ACC112 (cell line): Measurements from ENCODE around the gene ST6GAL1.
"Not testable (repeated sequence)": the region's sequence is repeated elsewhere in the genome, so short reads cannot be mapped to it uniquely, and the experiment has no call there.

ENCODE experiments used
- H2AFZ ChIP-seq: fragments of 200-600 bp; sonication (generic); one replicate; pipeline ENCODE4 v1.6.0; 2017; ENCODE audit warnings: antibody characterized with exemption, low read length; ENCODE audit not compliant: unreplicated experiment
- H3K27ac ChIP-seq: fragments of 200-600 bp; sonication (generic); 2 replicates; pipeline ENCODE4 v1.5.1; 2014; ENCODE audit warnings: low read depth, mild to moderate bottlenecking, antibody characterized with exemption, low read length, moderate library complexity
- H3K27me3 ChIP-seq: fragments of 200-600 bp; sonication (generic); 2 replicates; pipeline ENCODE4 v1.6.1; 2014; ENCODE audit warnings: mild to moderate bottlenecking, antibody characterized with exemption, low read length, moderate library complexity, mixed read lengths; ENCODE audit not compliant: insufficient read depth
- H3K36me3 ChIP-seq: fragments of 200-600 bp; sonication (generic); 2 replicates; pipeline ENCODE4 v1.6.1; 2016; ENCODE audit warnings: mild to moderate bottlenecking, antibody characterized with exemption, low read length, moderate library complexity, mixed read lengths; ENCODE audit not compliant: insufficient read depth
- H3K4me1 ChIP-seq: fragments of 200-600 bp; sonication (generic); one replicate; pipeline ENCODE4 v1.6.1; 2016; ENCODE audit warnings: low read length, mixed read lengths; ENCODE audit not compliant: insufficient read depth, unreplicated experiment, control insufficient read depth
- H3K4me3 ChIP-seq: fragments of 200-600 bp; sonication (generic); 2 replicates; pipeline ENCODE4 v1.5.1; 2014; ENCODE audit warnings: mild to moderate bottlenecking, low read depth, low read length
- H3K79me2 ChIP-seq: fragments of 200-600 bp; sonication (generic); one replicate; pipeline ENCODE4 v1.6.0; 2016; ENCODE audit warnings: low read length; ENCODE audit not compliant: control insufficient read depth, unreplicated experiment, insufficient read depth

ST6GAL1 gene

DNA sequence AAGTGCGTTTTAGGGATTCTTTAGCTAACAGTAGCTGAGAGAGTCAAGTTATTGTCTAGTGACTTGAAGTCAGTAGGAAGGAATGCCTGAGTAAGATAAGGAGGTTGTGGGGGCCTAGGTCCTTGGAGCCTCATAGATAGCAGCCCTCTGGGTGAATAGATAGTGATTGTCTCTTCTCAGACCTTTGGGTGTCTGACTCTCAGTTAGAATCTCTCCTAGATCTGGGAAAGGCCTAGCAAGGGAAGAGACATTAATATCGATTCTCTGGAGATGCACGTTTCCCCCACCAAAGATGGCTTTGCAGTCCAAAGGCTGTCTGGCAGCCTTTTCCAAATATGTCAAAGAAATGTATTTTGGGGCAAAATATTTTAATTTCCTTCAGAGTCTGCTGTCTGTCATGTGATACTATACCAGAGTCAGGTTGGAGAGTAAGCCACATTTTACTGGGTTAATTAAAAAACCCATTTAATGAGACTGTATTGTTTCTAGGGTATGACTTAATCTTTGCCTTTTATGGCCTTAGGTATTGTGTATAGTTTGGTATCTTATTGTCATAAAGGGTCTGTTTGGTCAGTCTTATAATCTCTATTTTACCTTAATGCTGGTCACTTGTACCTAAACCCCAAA lies 92.2 kb downstream of the ST6GAL1 start:
- Histone ChIP-seq H3K27ac (no peak overlapping the region), H3K27me3 (no peaks in the 10 kb centered on the region), H3K36me3 (no peaks in the 10 kb centered on the region), H2AFZ (no peak overlapping the region), H3K79me2 (no peaks in the 10 kb centered on the region), H3K4me3 (no peak overlapping the region), H3K4me1 (no peaks in the 10 kb centered on the region)

- not testable (repeated sequence) for H3K27ac ChIP-seq, H3K36me3 ChIP-seq, H3K79me2 ChIP-seq, H3K4me3 ChIP-seq, H2AFZ ChIP-seq, H3K4me1 ChIP-seq, H3K27me3 ChIP-seq
These were observed 93.0 kb downstream of the ST6GAL1 start for GRCh38 chr3:187023340-187023739.

- H3K27ac ChIP-seq, result no peak overlapping the region
- no peaks in the 10 kb centered on the region for H3K27me3 ChIP-seq
- H3K4me1 ChIP-seq, result no peaks in the 10 kb centered on the region
- H3K79me2 ChIP-seq, result no peaks in the 10 kb centered on the region
- H3K36me3 ChIP-seq, result no peaks in the 10 kb centered on the region
- no peak overlapping the region for H3K4me3 ChIP-seq
- H2AFZ ChIP-seq, result no peak overlapping the region
These were observed 94.4 kb downstream of the ST6GAL1 start for GRCh38 chr3:187024536-187025226.

GRCh38 chr3:187025254-187025655 lies 94.9 kb downstream of the ST6GAL1 start:
- no peaks in the 10 kb centered on the region for H3K27me3 ChIP-seq
- H3K36me3 ChIP-seq, result no peaks in the 10 kb centered on the region
- no peaks in the 10 kb centered on the region for H3K79me2 ChIP-seq
- H3K27ac ChIP-seq, result no peak overlapping the region
- H2AFZ ChIP-seq, result no peak overlapping the region
- no peaks in the 10 kb centered on the region for H3K4me1 ChIP-seq
- no peak overlapping the region for H3K4me3 ChIP-seq

DNA sequence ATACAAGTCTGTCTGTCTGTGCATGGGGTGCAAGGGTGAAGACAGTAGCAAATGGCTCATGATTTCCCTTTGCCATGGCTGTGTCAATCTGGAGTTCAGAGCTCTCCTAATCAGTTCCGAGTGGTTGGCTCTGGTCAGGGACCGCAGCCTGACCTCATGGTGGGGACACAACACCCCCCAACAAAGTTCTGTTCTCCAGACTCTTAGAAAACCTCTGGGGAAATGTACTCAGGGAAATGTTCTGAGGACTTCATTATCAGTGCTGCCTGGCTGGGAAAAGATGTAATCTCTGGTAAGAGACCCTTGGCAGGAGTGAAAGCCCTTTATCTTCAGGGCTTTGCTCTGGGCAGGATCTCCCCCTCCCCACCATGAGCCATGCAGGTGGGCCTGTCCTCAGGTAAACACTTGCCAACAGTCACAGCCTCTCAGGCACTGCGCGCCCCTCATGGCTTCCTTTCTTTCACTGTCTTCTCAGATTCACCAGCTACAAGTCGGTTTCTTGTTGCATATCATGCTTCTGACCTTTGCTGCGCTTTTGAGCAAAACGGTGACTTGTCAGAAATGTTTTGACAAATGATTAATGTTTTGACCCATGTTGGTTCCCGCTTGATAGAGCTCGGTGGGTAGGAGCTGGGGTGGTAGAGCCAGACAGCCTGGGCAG lies 95.5 kb downstream of the ST6GAL1 start:
- no peak overlapping the region for H3K27ac ChIP-seq
- no peak overlapping the region for H3K4me3 ChIP-seq
- no peak overlapping the region for H2AFZ ChIP-seq
- no peaks in the 10 kb centered on the region for H3K36me3 ChIP-seq
- H3K27me3 ChIP-seq, result no peaks in the 10 kb centered on the region
- no peaks in the 10 kb centered on the region for H3K4me1 ChIP-seq
- no peaks in the 10 kb centered on the region for H3K79me2 ChIP-seq

DNA sequence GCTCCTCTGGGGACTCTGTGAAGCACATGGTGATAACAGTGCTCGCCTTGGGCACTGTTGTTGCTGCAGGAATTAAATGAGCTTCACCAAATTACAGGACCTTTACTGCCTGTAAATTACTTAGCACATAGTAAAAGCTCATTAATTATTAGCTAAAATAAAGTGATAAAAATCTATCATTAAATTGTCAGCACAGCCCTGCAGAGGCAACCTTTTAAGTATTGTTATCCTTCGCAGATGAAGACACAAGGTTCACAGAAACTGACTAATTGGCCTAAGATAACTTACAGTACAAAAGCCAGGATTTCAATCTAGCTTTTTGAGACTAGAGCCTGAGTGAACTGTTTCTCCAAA lies 96.0 kb downstream of the ST6GAL1 start:
- Histone ChIP-seq H2AFZ (no peak overlapping the region), H3K4me1 (no peaks in the 10 kb centered on the region), H3K4me3 (no peak overlapping the region), H3K27me3 (no peaks in the 10 kb centered on the region), H3K27ac (no peak overlapping the region), H3K79me2 (no peaks in the 10 kb centered on the region), H3K36me3 (no peaks in the 10 kb centered on the region)

GRCh38 chr3:187027531-187028278 lies 97.4 kb downstream of the ST6GAL1 start:
- no peaks in the 10 kb centered on the region for H3K27me3 ChIP-seq
- H3K4me1 ChIP-seq, result no peaks in the 10 kb centered on the region
- H2AFZ ChIP-seq, result no peak overlapping the region
- H3K36me3 ChIP-seq, result no peaks in the 10 kb centered on the region
- H3K79me2 ChIP-seq, result no peaks in the 10 kb centered on the region
- no peak overlapping the region for H3K4me3 ChIP-seq
- no peak overlapping the region for H3K27ac ChIP-seq

DNA sequence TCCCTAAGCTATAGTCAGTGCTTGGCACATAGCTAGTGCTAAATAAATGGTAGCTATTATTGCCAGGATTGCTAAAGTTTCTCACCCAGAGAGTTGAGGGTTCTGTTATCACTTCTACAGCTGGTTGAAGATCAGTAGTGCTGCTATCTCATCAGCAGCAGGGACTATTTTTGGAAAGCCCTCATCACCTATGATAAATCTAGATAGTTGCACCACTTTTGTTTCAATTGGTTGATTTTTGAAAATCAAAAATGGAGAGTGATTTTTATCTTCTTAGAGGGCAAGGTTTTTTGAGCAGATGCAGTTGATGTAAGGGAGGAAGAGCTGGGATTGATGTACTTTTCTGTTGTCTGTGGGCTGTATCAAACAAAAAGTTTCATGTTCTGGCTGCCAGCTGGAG lies 101.6 kb downstream of the ST6GAL1 start:
- no peaks in the 10 kb centered on the region for H3K36me3 ChIP-seq
- no peaks in the 10 kb centered on the region for H3K79me2 ChIP-seq
- no peak overlapping the region for H3K4me3 ChIP-seq
- no peaks in the 10 kb centered on the region for H3K4me1 ChIP-seq
- no peak overlapping the region for H3K27ac ChIP-seq
- no peak overlapping the region for H2AFZ ChIP-seq
- H3K27me3 ChIP-seq, result 0 out of 2 replicates have a peak, but pooled peaks cover 4% of the 10 kb centered on the region

GRCh38 chr3:187036394-187036793 lies 106.1 kb downstream of the ST6GAL1 start:
- no peak overlapping the region for H3K4me3 ChIP-seq
- no peak overlapping the region for H2AFZ ChIP-seq
- no peaks in the 10 kb centered on the region for H3K36me3 ChIP-seq
- H3K79me2 ChIP-seq, result no peaks in the 10 kb centered on the region
- 0 out of 2 replicates have a peak, but pooled peaks cover 4% of the 10 kb centered on the region for H3K27me3 ChIP-seq
- H3K27ac ChIP-seq, result no peak overlapping the region
- no peaks in the 10 kb centered on the region for H3K4me1 ChIP-seq

GRCh38 chr3:187039100-187039722 lies 108.9 kb downstream of the ST6GAL1 start:
- no peak overlapping the region for H3K27ac ChIP-seq
- H2AFZ ChIP-seq, result no peak overlapping the region
- H3K36me3 ChIP-seq, result no peaks in the 10 kb centered on the region
- H3K79me2 ChIP-seq, result no peaks in the 10 kb centered on the region
- no peaks in the 10 kb centered on the region for H3K4me1 ChIP-seq
- 0 out of 2 replicates have a peak, but pooled peaks cover 4% of the 10 kb centered on the region for H3K27me3 ChIP-seq
- H3K4me3 ChIP-seq, result no peak overlapping the region
